Caco-2 (cell line): ENCODE measurements around the gene MLXIP. TPM values are rescaled to one million over a fixed set of nuclear protein-coding genes. Genes with fewer than 3 reads are reported as not detected.

Experiments used
- BruUV-seq: library from RNA; stranded (reverse); fragments of 400-500 nt; replicated peaks from 2 replicates; lab custom pipeline; 2021; lab: Mats Ljungman, UMichigan
- CTCF ChIA-PET: fragments of 300-600 bp; sonication (Branson Sonifier 250); formaldehyde crosslinking; loops from one replicate; lab custom pipeline; 2022; ENCODE audit warnings: antibody characterized with exemption; lab: Charles Lee
- POLR2A ChIA-PET: fragments of 300-600 bp; sonication (Branson Sonifier 250); formaldehyde crosslinking; loops from one replicate; lab custom pipeline; 2022; ENCODE audit warnings: antibody characterized with exemption; lab: Charles Lee
- DNase-seq, 2 experiments: peaks; one replicate each; pipeline versions ENCODE4 v3.0.0 to v3.0.0-alpha.2; 2020 to 2022
- H3K27me3 ChIP-seq: replicated peaks from 2 replicates; pipeline ENCODE4 v1.6.0; 2011; ENCODE audit warnings: low read length; ENCODE audit not compliant: control insufficient read depth, insufficient read depth
- H3K36me3 ChIP-seq: 2 replicates; pipeline ENCODE4 v1.5.1; 2011; ENCODE audit warnings: low read length; ENCODE audit not compliant: control insufficient read depth, insufficient read depth
- H3K4me1 ChIP-seq: fragments of 250-450 bp; sonication (Bioruptor Pico); 2 replicates; pipeline ENCODE4 v1.5.1; 2020; ENCODE audit warnings: mild to moderate bottlenecking
- H3K4me3 ChIP-seq: 2 replicates; pipeline ENCODE4 v1.5.1; 2011; ENCODE audit warnings: low read depth, mild to moderate bottlenecking, control low read depth, low read length
- H3K9me3 ChIP-seq: fragments of 250-450 bp; sonication (Bioruptor Pico); 2 replicates; pipeline ENCODE4 v1.5.1; 2020; ENCODE audit warnings: mild to moderate bottlenecking, moderate library complexity
- H3K27ac Mint-ChIP-seq: one replicate; pipeline ENCODE4 v1.8.0; 2022; ENCODE audit warnings: mixed read lengths; ENCODE audit not compliant: unreplicated experiment
- H3K27me3 Mint-ChIP-seq: one replicate; pipeline ENCODE4 v1.8.0; 2022; ENCODE audit warnings: mixed read lengths; ENCODE audit not compliant: insufficient read depth, unreplicated experiment
- H3K36me3 Mint-ChIP-seq: one replicate; pipeline ENCODE4 v1.8.0; 2022; ENCODE audit warnings: mild to moderate bottlenecking, mixed read lengths; ENCODE audit not compliant: insufficient read depth, unreplicated experiment
- H3K4me1 Mint-ChIP-seq: one replicate; pipeline ENCODE4 v1.8.0; 2022; ENCODE audit warnings: low read depth, mixed read lengths; ENCODE audit not compliant: unreplicated experiment
- H3K4me3 Mint-ChIP-seq: one replicate; pipeline ENCODE4 v1.8.0; 2022; ENCODE audit warnings: mild to moderate bottlenecking, moderate library complexity, mixed read lengths; ENCODE audit not compliant: unreplicated experiment
- H3K9me3 Mint-ChIP-seq: one replicate; pipeline ENCODE4 v1.8.0; 2022; ENCODE audit warnings: mixed read lengths; ENCODE audit not compliant: unreplicated experiment
- CTCF ChIP-seq, 2 experiments: fragments of 200-600 bp in 1 of 2; IDR thresholded peaks; 1 replicate in 1 of 2; 2 replicates in 1 of 2; pipeline versions ENCODE4 v1.5.1 to v1.8.0; 2011 to 2022; ENCODE audit warnings: antibody characterized with exemption in 1 of 2, control low read depth in 1 of 2, inconsistent platforms in 1 of 2, low read depth in 1 of 2, low read length in 1 of 2, mild to moderate bottlenecking in 1 of 2, moderate library complexity in 1 of 2; ENCODE audit not compliant: insufficient read depth in 1 of 2, severe bottlenecking in 1 of 2, unreplicated experiment in 1 of 2
- intact Hi-C: fragments of 100-400 bp; cut with micrococcal nuclease; formaldehyde crosslinking; loops from one replicate; pipeline ENCODE4 v1.10.0; 2022; ENCODE audit not compliant: unreplicated experiment
- total RNA-seq: library from RNA; stranded (reverse); gene quantifications from 2 replicates; pipeline ENCODE4 v1.2.3, GENCODE V29; 2022

The MLXIP gene
- total RNA-seq, 1 experiment from 2014 or later: 54.5 TPM

- DNase-seq: no peak
- TF ChIP-seq CTCF (IDR thresholded peaks at IDR 0.05; ENCODE audit: insufficient read depth in 1 of 2, low read depth in 1 of 2, low read length in 1 of 2, severe bottlenecking in 1 of 2, unreplicated experiment in 1 of 2): no peak
- no peaks in the 10 kb centered on the region for H3K27me3 ChIP-seq
- Mint-ChIP-seq H3K27ac (no peak overlapping the region), H3K27me3 (no peaks in the 10 kb centered on the region), H3K4me3 (no peak overlapping the region), H3K9me3 (peaks cover 9% of the 10 kb centered on the region), H3K36me3 (no peaks in the 10 kb centered on the region), H3K4me1 (no peaks in the 10 kb centered on the region)
- no peaks in the 10 kb centered on the region for H3K9me3 ChIP-seq
- POLR2A ChIA-PET: no interaction called here
- BruUV-seq: no TSS peak
- CTCF ChIA-PET: no interaction called here
- H3K36me3 ChIP-seq: no peaks in the 10 kb centered on the region
- no peaks in the 10 kb centered on the region for H3K4me1 ChIP-seq
- no peak overlapping the region for H3K4me3 ChIP-seq
- intact Hi-C loops: no loop called here
These were observed 116.8 kb downstream of the MLXIP start for GRCh38 chr12:122195405-122195804.

Other genes with a start within 250 kb of the MLXIP start
- gene HPD, start 219.9 kb upstream of the MLXIP start, total RNA-seq: 0.20 TPM in 1 of 2 replicates, not detected in the other
- 53.0 and 63.3 TPM in 2 replicates for gene PSMD9, start 190.0 kb upstream of the MLXIP start, total RNA-seq
- 1.2 and 1.5 TPM in 2 replicates for gene CFAP251, start 160.2 kb upstream of the MLXIP start, total RNA-seq
- gene BCL7A, start 56.9 kb upstream of the MLXIP start, total RNA-seq: 13.0 and 15.5 TPM in 2 replicates
- gene IL31, start 95.5 kb downstream of the MLXIP start, total RNA-seq: not detected in 2 replicates
- gene LRRC43, start 104.4 kb downstream of the MLXIP start, total RNA-seq: 0.34 TPM in 1 of 2 replicates, not detected in the other
- 2.2 and 3.8 TPM in 2 replicates for gene B3GNT4, start 125.0 kb downstream of the MLXIP start, total RNA-seq
- gene DIABLO, start 147.3 kb downstream of the MLXIP start, total RNA-seq: 76.1 and 86.6 TPM in 2 replicates
- 34.9 and 36.5 TPM in 2 replicates for gene VPS33A, start 187.7 kb downstream of the MLXIP start, total RNA-seq